K562 (cell line): ENCODE results near the gene C1QTNF12. TPM values are rescaled to one million over a fixed set of nuclear protein-coding genes. Genes with fewer than 3 reads are reported as not detected.
A peak's percentile ranks its signal among the peaks of the same experiment; 100 is the strongest.

Source experiments
- JUN ChIP-seq, 2 experiments: sonication (generic) in 1 of 2; formaldehyde crosslinking in 1 of 2; IDR thresholded peaks; 2 replicates each; pipeline versions ENCODE4 v1.6.1 to v1.8.0; 2012 to 2022; ENCODE audit warnings: borderline replicate concordance in 2 of 2, mild to moderate bottlenecking in 2 of 2, improper control_type of control experiment in 1 of 2, low read depth in 1 of 2, low read length in 1 of 2, missing genetic modification reagents in 1 of 2
- NR2C2 ChIP-seq, 2 experiments: fragments of 200-800 bp in 1 of 2; sonication (Bioruptor generic) in 1 of 2; sonication (generic) in 1 of 2; formaldehyde crosslinking in 1 of 2; IDR thresholded peaks; 2 replicates each; pipeline versions ENCODE4 v1.6.1 to v1.8.0; 2016 to 2022; ENCODE audit warnings: mild to moderate bottlenecking in 1 of 2, missing compliant biosample characterization in 1 of 2, missing genetic modification characterization in 1 of 2, missing genetic modification reagents in 1 of 2
- ZNF695 ChIP-seq: fragments of 450-650 bp; formaldehyde crosslinking; IDR thresholded peaks from 2 replicates; pipeline ENCODE4 v1.4.0; 2020; ENCODE audit warnings: mild to moderate bottlenecking, moderate library complexity
- polyA plus RNA-seq, 8 experiments: library from polyadenylated mRNA; depleted of rRNA in 4 of 8; stranded (reverse) in 5 of 8; unstranded in 3 of 8; fragments of >200 nt; fragmentation: Nextera tagmentation in 2 of 8; fragmentation: Illumina TruSeq in 1 of 8; extraction: Ambion mirVana in 2 of 8; extraction: Trizol in 1 of 8; gene quantifications; 2 replicates each; pipeline versions ENCODE4 v1.2.1 to v1.2.3, GENCODE V29; 2011 to 2014; ENCODE audit warnings: inconsistent platforms in 1 of 8, missing spikeins in 1 of 8
- total RNA-seq, 7 experiments: library from RNA; depleted of rRNA in 6 of 7; stranded (reverse); fragments of >200 nt in 6 of 7; fragmentation: Illumina TruSeq in 2 of 7; extraction: Trizol in 2 of 7; gene quantifications; 2 replicates each; pipeline versions ENCODE4 v1.2.1 to v1.2.3, GENCODE V29; 2011 to 2021; ENCODE audit warnings: low replicate concordance in 1 of 7
- TF ChIP-seq, protein P1 (sequence below): fragments of 250-450 bp; sonication (Bioruptor Pico); IDR thresholded peaks from 2 replicates; pipeline ENCODE4 v1.9.0; 2021; ENCODE audit warnings: mild to moderate bottlenecking, inconsistent platforms
- TF ChIP-seq, protein P2 (sequence below): fragments of 250-450 bp; sonication (Bioruptor Pico); IDR thresholded peaks from 2 replicates; pipeline ENCODE4 v1.5.0; 2021

C1QTNF12 gene
- total and polyA plus RNA-seq, 9 of the 15 experiments (the other 6 are each of a cell fraction or from before 2014, with no cell fraction given): 0.11 to 4.3 (median 0.93) TPM; not detected in 3

DNA sequence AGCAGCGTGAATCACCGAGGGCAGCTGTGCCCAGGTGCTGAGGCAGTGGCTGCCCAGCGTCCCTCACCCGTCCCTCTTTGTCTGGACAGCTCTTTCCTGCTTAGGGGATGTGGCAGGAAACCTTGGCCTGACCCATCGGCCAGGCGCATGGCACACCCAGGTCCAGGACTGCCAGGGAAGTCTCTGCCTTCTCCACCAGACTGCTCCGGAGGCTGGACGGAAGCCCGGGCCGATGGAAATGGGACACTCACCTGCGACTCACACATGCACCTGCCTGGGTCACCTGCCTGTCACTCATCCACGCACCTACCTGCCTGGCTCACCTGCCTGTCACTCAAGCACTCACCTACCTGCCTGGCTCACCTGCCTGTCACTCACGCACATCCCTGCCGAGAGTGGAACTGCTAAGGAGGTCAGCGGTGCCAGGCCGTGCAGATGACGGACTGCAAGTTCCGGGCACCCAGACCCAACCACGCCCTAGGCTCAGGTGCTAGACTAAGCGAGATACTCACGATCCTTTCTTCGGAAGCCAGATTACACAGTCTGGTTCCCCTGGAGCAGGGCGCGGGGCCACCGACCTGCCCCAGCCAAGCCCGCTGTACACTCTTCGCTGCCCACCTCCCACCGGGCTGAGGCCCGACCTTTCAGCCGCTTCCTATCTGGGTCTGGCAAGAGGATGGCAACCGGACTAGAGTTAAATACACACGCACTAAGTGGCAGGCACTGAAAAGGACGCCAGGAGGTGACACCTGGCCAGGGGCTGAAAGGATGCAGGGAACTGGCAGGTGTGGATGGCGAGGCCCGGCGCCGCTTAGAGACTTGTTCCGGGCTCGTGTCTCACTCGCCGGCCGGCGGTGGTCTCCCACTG, 26.1 kb upstream of the C1QTNF12 start (continued):
- TF ChIP-seq, protein P1, sequence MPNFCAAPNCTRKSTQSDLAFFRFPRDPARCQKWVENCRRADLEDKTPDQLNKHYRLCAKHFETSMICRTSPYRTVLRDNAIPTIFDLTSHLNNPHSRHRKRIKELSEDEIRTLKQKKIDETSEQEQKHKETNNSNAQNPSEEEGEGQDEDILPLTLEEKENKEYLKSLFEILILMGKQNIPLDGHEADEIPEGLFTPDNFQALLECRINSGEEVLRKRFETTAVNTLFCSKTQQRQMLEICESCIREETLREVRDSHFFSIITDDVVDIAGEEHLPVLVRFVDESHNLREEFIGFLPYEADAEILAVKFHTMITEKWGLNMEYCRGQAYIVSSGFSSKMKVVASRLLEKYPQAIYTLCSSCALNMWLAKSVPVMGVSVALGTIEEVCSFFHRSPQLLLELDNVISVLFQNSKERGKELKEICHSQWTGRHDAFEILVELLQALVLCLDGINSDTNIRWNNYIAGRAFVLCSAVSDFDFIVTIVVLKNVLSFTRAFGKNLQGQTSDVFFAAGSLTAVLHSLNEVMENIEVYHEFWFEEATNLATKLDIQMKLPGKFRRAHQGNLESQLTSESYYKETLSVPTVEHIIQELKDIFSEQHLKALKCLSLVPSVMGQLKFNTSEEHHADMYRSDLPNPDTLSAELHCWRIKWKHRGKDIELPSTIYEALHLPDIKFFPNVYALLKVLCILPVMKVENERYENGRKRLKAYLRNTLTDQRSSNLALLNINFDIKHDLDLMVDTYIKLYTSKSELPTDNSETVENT (CRISPR knock-in tag): no peak
- no peak for TF ChIP-seq JUN (IDR thresholded peaks at IDR 0.05; ENCODE audit: borderline replicate concordance, low read depth, low read length)
- no peak for TF ChIP-seq JUN (CRISPR knock-in tag; IDR thresholded peaks at IDR 0.05; ENCODE audit: borderline replicate concordance)
- TF ChIP-seq ZNF695 (CRISPR knock-in tag): 0 out of 2 replicates have a peak, but pooled peaks have one; percentile 32
- TF ChIP-seq, protein P2, sequence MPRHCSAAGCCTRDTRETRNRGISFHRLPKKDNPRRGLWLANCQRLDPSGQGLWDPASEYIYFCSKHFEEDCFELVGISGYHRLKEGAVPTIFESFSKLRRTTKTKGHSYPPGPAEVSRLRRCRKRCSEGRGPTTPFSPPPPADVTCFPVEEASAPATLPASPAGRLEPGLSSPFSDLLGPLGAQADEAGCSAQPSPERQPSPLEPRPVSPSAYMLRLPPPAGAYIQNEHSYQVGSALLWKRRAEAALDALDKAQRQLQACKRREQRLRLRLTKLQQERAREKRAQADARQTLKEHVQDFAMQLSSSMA (CRISPR knock-in tag): no peak
- 0 out of 2 replicates have a peak, but pooled peaks have one; percentile 39 for TF ChIP-seq NR2C2 (CRISPR knock-in tag; IDR thresholded peaks at IDR 0.05)
- no peak for TF ChIP-seq NR2C2 (tag; IDR thresholded peaks at IDR 0.05)
